K562 (cell line): Measurements from ENCODE around the gene PRKD2. TPM values are rescaled to one million over a fixed set of nuclear protein-coding genes. Genes with fewer than 3 reads are reported as not detected.

Experiments used
- ATF1 ChIP-seq, 2 experiments: fragments of 450-650 bp in 1 of 2; IDR thresholded peaks; 2 replicates each; pipeline ENCODE4 v1.6.1; 2016; ENCODE audit warnings: missing compliant biosample characterization in 1 of 2, missing genetic modification characterization in 1 of 2
- BRD4 ChIP-seq: fragments of 200-600 bp; sonication (generic); IDR thresholded peaks from 2 replicates; pipeline ENCODE4 v1.6.1; 2017; ENCODE audit warnings: inconsistent platforms
- CEBPZ ChIP-seq: fragments of 150-350 bp; IDR thresholded peaks from 2 replicates; pipeline ENCODE4 v1.6.1; 2014; ENCODE audit warnings: low read depth, mild to moderate bottlenecking, low read length, borderline replicate concordance
- CREB5 ChIP-seq: fragments of 250-450 bp; sonication (Bioruptor Pico); IDR thresholded peaks from 2 replicates; pipeline ENCODE4 v1.5.0; 2020; ENCODE audit warnings: mild to moderate bottlenecking
- CTCF ChIP-seq, 3 experiments: IDR thresholded peaks in 2 of 3; conservative IDR thresholded peaks in 1 of 3; 2 replicates each; pipeline ENCODE4 v1.5.1; 2011 to 2012; ENCODE audit warnings: low read length in 3 of 3, mild to moderate bottlenecking in 3 of 3, control low read depth in 2 of 3, improper control_type of control experiment in 1 of 3, inconsistent platforms in 1 of 3, low read depth in 1 of 3, mixed read lengths in 1 of 3, moderate library complexity in 1 of 3; ENCODE audit not compliant: insufficient read depth in 2 of 3
- DPF2 ChIP-seq: fragments of 450-650 bp; IDR thresholded peaks from 2 replicates; pipeline ENCODE4 v1.6.1; 2016
- FOXA3 ChIP-seq, 2 experiments: fragments of 450-650 bp in 1 of 2; sonication (generic) in 1 of 2; formaldehyde crosslinking; IDR thresholded peaks in 1 of 2; conservative IDR thresholded peaks in 1 of 2; 2 replicates each; pipeline versions ENCODE4 v1.4.0 to v1.8.0; 2020 to 2022; ENCODE audit warnings: mild to moderate bottlenecking in 2 of 2, missing genetic modification reagents in 1 of 2
- GATAD2A ChIP-seq: fragments of 450-650 bp; IDR thresholded peaks from 2 replicates; pipeline ENCODE4 v1.6.1; 2017
- ILF3 ChIP-seq: fragments of 450-650 bp; IDR thresholded peaks from 2 replicates; pipeline ENCODE4 v1.6.1; 2018; ENCODE audit warnings: antibody characterized with exemption, mild to moderate bottlenecking, moderate library complexity, borderline replicate concordance
- IRF1 ChIP-seq: sonication (generic); formaldehyde crosslinking; IDR thresholded peaks from 2 replicates; pipeline ENCODE4 v1.8.0; 2022; ENCODE audit warnings: missing genetic modification reagents, mild to moderate bottlenecking, borderline replicate concordance
- KAT8 ChIP-seq: fragments of 450-650 bp; IDR thresholded peaks from 2 replicates; pipeline ENCODE4 v1.6.1; 2016; ENCODE audit warnings: low read depth, mild to moderate bottlenecking
- MED1 ChIP-seq: sonication (generic); formaldehyde crosslinking; IDR thresholded peaks from 2 replicates; pipeline ENCODE4 v1.8.1; 2023; ENCODE audit warnings: missing genetic modification reagents, borderline replicate concordance
- PTBP1 ChIP-seq: fragments of 200-400 bp; formaldehyde crosslinking; IDR thresholded peaks from 2 replicates; pipeline ENCODE4 v1.6.1; 2017; ENCODE audit warnings: low read depth, low read length
- RFX5 ChIP-seq: IDR thresholded peaks from 2 replicates; pipeline ENCODE4 v1.6.1; 2011; ENCODE audit warnings: low read depth, mild to moderate bottlenecking, improper control_type of control experiment, low read length
- SAFB2 ChIP-seq: fragments of 200-400 bp; formaldehyde crosslinking; IDR thresholded peaks from 2 replicates; pipeline ENCODE4 v1.6.1; 2018; ENCODE audit warnings: borderline replicate concordance, low read length, low read depth, moderate library complexity; ENCODE audit not compliant: severe bottlenecking
- THAP7 ChIP-seq: fragments of 250-450 bp; sonication (Bioruptor Pico); IDR thresholded peaks from 2 replicates; pipeline ENCODE4 v1.5.0; 2021
- ZNF263 ChIP-seq: sonication (generic); formaldehyde crosslinking; IDR thresholded peaks from 2 replicates; pipeline ENCODE4 v1.8.0; 2022; ENCODE audit warnings: mild to moderate bottlenecking, missing genetic modification reagents, borderline replicate concordance
- ZNF655 ChIP-seq: fragments of 250-450 bp; sonication (Bioruptor Pico); IDR thresholded peaks from 2 replicates; pipeline ENCODE4 v1.5.0; 2021
- polyA plus RNA-seq, 8 experiments: library from polyadenylated mRNA; depleted of rRNA in 4 of 8; stranded (reverse) in 5 of 8; unstranded in 3 of 8; fragments of >200 nt; fragmentation: Nextera tagmentation in 2 of 8; fragmentation: Illumina TruSeq in 1 of 8; extraction: Ambion mirVana in 2 of 8; extraction: Trizol in 1 of 8; gene quantifications; 2 replicates each; pipeline versions ENCODE4 v1.2.1 to v1.2.3, GENCODE V29; 2011 to 2014; ENCODE audit warnings: inconsistent platforms in 1 of 8, missing spikeins in 1 of 8
- total RNA-seq, 7 experiments: library from RNA; depleted of rRNA in 6 of 7; stranded (reverse); fragments of >200 nt in 6 of 7; fragmentation: Illumina TruSeq in 2 of 7; extraction: Trizol in 2 of 7; gene quantifications; 2 replicates each; pipeline versions ENCODE4 v1.2.1 to v1.2.3, GENCODE V29; 2011 to 2021; ENCODE audit warnings: low replicate concordance in 1 of 7

PRKD2 gene
- total and polyA plus RNA-seq, 9 of the 15 experiments (the other 6 are each of a cell fraction or from before 2014, with no cell fraction given) = 1.8 to 60.0 (median 15.0) TPM

GRCh38 chr19:46714444-46715106 is 2.3 kb downstream of the PRKD2 start (continued):
- TF ChIP-seq ZNF655 (CRISPR knock-in tag) (no peak), FOXA3 (CRISPR knock-in tag; conservative IDR thresholded peaks at IDR 0.05 in 1 of 2, IDR thresholded peaks at IDR 0.05 in 1 of 2) (no peak), ZNF263 (CRISPR knock-in tag) (no peak), SAFB2 (no peak), CREB5 (CRISPR knock-in tag) (no peak), PTBP1 (no peak), ILF3 (no peak), MED1 (CRISPR knock-in tag) (no peak), THAP7 (CRISPR knock-in tag) (no peak), CEBPZ (no peak), CTCF (IDR thresholded peaks at IDR 0.05 in 2 of 3, conservative IDR thresholded peaks at IDR 0.05 in 1 of 3; ENCODE audit: insufficient read depth in 2 of 3, low read depth in 1 of 3, low read length in 3 of 3) (no peak), KAT8 (no peak), IRF1 (CRISPR knock-in tag) (no peak), BRD4 (no peak), GATAD2A (no peak), DPF2 (0 out of 2 replicates have a peak, but pooled peaks have one; percentile 17), RFX5 (no peak), ATF1 (CRISPR knock-in tag; IDR thresholded peaks at IDR 0.05) (no peak), ATF1 (tag; IDR thresholded peaks at IDR 0.05) (no peak)
